ENCODE results near the gene SMARCD1.
"Not testable (repeated sequence)": the region's sequence is repeated elsewhere in the genome, so short reads cannot be mapped to it uniquely, and the experiment has no call there.

SMARCD1 gene

DNA sequence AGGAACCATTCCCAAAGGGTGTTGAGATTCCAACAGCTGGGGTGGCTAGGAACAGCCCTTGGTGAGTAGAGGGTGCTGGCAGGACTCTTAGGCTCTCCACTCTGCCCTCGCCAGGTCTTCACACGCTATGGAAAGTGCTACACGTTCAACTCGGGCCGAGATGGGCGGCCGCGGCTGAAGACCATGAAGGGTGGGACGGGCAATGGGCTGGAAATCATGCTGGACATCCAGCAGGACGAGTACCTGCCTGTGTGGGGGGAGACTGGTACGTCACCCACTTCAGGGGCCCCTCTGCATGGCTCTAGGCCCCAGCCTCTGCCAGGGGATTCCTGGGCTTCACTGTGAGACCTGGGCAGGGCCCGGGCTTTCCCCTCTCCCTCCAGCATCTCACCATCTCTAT, 8.0 kb upstream of the SMARCD1 start:
- DNase-seq (ENCODE audit: low spot score) = no peak

DNA sequence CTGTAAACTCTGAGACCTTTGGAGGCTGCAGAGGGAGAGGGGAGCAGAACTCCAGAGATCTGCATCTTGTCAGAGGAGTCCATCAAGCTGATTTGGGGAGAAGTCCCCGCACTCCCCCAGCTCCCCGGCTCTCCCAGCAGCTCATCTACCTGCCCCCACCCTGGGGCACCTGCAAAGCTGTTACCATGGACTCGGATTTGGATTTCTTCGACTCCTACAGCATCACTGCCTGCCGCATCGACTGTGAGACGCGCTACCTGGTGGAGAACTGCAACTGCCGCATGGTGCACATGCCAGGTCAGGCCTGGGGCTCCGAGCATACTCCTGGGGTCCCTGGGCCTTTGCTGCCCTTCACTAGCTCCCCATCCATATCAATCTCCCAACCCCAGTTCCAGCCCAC, 6.9 kb upstream of the SMARCD1 start:
- no peak for DNase-seq (ENCODE audit: low spot score)

DNA sequence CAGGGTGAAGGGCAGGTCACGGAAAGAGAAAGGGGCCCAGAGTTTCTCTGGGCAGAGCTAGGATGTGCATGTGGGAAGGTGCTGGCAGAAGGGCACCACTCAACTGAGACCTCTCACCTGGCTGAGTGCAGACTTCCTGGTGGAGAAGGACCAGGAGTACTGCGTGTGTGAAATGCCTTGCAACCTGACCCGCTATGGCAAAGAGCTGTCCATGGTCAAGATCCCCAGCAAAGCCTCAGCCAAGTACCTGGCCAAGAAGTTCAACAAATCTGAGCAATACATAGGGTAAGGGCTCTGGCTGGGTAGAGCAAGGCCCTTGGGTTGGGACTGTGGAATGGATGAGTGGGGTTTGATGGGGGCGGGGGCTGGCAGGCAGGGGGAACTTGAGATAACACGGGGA, 5.4 kb upstream of the SMARCD1 start:
- DNase-seq (ENCODE audit: low spot score) = no peak

DNA sequence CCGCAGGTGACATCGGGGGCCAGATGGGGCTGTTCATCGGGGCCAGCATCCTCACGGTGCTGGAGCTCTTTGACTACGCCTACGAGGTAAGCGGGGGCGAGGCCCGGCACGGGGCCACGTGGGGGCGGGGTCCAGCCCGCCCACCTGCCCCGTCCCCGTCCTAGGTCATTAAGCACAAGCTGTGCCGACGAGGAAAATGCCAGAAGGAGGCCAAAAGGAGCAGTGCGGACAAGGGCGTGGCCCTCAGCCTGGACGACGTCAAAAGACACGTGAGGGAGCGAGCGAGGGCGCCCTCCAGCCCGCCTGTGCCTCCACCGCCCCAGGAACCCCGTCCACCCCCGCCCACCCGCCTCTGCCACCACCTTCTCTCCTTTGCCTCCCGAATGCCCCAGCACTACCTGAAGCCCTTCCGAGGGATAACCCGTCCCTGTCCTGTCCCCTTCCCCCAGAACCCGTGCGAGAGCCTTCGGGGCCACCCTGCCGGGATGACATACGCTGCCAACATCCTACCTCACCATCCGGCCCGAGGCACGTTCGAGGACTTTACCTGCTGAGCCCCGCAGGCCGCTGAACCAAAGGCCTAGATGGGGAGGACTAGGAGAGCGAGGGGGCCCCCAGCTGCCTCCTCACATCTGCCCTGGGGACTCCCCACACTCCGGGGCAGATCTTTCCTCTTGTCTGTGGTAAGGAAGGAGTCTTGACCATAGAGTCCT, 3.9 kb upstream of the SMARCD1 start:
- DNase-seq (ENCODE audit: low spot score) = peak; percentile 44

DNA sequence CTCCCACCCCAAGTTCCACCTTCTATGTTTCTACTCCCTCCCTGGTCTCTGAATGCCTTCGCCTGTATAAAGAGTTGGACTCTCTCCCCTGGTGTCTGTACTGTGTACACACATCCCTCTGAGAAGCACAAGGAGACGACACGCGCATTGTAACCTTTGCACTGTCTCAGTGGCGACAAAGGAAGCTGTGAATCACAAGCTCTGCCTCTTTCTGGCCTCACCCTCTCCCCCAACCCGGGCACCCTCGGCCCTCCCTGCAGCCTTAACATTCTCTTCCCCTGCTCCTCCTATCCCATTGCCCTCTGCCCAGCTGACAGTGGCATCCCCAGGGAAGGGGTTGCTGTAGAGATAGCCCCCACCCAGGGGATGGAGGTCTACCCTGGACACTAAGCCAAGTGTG, 2.5 kb upstream of the SMARCD1 start:
- no peak for DNase-seq (ENCODE audit: low spot score)

DNA sequence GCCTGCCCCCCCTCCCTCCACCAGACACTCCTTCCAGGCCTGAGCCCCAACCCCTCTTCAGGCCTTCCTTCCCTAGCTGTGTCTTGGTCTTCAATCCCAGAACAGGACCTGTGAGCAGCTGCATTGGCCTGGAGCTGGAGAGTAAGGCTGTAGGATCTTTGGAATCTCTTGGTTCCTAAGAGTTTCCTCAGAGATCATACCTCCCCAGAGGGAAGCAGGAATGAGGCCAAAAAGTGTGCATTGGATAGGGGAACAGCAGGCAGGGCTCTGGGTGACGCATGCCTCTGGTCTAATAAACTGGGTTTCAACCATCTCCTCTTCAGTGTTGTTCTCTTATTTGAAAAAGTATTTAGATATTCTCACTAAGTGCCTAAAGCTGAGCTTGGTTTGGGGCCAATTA, 1.8 kb upstream of the SMARCD1 start:
- DNase-seq (ENCODE audit: low spot score) = no peak

DNA sequence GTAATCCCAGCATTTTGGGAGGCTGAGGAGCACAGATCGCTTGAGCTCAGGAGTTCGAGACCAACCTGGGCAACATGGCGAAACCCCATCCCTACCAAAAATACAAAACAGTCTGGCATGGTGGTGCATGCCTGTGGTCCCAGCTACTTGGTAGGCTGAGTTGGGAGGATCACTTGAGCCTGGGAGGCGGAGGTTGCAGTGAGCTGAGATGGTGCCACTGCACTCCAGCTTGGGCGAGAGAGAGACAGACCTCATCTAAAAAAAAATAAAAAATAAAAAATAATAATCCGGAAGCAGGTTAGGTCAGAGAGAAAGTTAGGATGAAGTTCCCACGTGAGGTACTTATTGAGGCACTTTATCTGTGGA, 750 bp upstream of the SMARCD1 start:
- DNase-seq (ENCODE audit: low spot score) = not testable (repeated sequence)

DNA sequence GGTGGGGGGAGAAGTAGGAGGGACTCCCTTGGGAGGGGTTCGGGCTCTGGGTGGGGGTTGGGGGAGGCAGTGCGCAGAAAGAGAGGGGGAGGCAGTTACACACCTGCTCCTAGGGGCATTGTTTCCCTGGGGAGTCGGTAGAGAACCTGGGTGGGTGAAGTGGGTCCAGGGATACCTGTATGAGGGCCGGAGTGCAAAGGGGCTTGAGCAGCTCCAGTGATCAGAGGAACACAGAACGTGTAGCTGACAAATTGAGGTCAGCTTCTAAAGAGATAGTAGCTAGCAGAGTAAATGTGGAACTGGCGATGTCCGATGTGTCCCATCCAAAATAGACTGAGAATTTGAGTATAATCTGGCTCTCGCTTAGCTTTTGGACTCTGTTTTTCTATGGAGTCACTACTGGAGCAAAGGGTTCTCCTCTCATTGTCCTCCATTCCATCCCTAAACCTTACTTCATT, 502 bp downstream of the SMARCD1 start:
- DNase-seq (ENCODE audit: low spot score) = no peak

DNA sequence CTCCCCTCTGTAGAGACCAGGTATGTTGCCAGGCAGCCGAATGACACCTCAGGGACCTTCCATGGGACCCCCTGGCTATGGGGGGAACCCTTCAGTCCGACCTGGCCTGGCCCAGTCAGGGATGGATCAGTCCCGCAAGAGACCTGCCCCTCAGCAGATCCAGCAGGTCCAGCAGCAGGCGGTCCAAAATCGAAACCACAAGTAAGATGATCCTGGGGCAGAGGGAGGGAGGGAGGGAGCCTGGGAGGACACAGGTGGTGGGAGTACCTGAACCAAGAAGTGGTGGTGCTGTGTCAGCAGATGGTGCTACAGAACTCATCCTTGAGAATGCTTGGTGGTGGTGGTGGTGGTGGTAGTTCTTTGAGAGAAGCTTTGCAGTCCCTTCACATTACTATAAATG, 1.0 kb downstream of the SMARCD1 start:
- DNase-seq (ENCODE audit: low spot score) = no peak

DNA sequence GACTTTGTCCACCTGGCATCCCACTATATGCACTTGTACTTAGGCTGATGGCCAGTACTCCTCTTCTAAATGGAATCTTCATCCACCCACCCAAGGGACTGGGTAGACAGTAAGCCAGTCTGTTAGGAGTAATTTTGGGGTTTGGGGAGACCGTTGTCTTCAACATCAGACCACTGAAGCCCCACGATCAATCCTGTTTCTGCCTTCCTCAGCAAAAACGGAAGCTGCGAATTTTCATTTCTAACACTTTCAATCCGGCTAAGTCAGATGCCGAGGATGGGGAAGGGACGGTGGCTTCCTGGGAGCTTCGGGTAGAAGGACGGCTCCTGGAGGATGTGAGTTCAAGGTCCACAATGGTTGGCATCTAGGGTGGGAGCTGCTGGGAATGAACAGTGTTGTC, 2.0 kb downstream of the SMARCD1 start:
- no peak for DNase-seq (ENCODE audit: low spot score)

DNA sequence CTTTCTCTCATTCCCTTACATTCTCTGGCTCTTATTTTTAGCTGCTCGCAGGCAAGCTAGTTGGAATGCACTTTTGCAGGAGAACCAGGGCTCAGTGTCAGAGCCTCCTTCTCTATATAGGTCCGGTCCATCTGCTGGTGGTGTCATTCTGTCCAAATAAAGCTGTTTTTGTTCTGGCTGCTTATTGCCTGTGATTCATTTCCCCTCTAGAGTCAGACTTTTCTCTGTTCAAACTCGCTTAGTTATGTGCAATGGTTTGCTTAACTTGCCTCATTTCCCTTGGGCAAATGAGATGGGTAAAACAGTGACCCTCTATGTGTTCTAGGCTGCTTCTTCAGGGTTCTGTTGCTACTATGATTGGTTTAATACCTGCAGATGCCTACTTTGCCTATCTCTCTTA, 2.9 kb downstream of the SMARCD1 start:
- no peak for DNase-seq (ENCODE audit: low spot score)

DNA sequence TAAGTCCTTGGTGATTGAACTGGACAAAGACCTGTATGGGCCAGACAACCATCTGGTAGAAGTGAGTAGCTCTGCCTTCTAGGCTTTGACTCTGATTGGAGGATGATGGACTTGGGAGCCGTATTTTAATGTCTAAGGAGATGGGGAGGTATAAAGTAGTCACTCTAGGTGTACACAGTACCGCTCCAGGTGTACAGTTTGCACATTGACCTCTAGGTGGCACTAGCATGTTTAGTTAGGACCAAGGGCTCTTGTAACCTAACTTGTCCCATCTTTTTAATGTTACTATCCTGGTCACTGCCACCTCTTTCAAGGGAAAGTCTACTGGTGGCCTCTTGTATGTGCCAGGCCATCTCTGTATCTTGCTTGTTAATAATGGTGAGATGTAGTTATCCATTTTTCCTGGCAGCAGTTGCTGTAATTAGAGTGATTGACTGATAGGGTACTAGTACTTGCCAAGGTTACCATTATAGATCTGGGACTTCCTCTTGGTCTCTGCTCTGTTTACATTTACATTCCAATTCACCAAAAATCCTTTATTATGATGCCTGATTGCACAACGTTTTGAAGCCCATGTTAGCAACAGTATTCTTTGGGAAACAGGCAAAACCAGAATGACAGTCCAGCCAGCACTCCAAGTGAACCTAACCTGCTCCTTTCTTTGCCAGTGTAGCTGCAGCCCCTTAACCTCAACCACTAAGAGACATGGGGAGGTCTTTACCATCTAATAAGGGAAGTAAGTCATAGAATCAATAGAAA, 3.6 kb downstream of the SMARCD1 start:
- peak; percentile 57 for DNase-seq (ENCODE audit: low spot score)

DNA sequence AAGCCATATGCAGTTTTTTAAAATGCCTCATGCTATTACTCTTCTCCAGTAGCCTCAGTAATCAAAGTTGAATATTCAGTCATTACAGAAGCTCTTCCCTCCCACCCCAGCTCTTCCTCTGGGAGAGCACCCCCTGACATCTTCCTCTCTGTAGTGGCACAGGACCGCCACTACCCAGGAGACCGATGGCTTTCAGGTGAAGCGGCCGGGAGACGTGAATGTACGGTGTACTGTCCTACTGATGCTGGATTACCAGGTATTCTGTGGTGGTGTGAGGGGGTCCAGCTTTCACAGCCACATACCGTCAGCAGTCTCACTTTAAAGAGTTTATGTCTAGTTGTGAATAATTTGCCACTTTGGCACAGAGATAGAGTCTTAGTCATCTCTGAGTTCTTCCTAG, 4.6 kb downstream of the SMARCD1 start:
- no peak for DNase-seq (ENCODE audit: low spot score)

DNA sequence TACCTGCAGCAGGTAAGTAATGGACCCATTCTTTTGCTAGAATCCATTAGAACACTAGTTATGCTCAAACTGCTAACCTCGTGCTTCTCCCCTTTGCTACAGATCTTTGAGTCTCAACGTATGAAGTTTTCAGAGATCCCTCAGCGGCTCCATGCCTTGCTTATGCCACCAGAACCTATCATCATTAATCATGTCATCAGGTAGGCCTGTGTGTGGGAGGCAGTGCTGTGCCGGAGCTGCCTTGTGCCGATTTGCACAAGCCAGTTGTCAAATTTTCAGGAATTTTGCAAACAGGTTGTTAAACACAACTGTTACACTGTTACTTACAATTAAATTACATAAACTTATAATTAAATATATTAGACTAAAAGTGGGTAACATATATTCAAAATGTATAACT, 5.2 kb downstream of the SMARCD1 start:
- no peak for DNase-seq (ENCODE audit: low spot score)

DNA sequence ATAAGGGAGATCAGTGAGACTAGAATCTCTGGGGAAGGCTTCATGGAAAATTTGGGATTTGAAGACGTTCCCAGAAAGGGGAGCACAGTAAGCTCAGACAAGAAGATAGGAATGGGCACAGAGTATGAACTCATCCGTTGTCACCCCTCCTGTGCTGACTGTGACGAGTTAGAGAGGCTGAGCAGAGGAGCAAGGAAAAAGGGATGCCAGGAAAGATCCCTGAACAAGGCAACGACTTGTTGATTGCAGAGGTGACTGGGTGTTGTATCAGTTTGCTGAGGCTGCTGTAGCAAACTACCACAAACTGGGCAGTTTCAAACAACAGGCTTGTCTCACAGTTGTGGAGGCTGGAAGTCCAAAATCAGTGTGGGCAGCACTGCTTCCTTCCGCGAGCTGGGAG, 12.8 kb downstream of the SMARCD1 start:
- no peak for DNase-seq (ENCODE audit: low spot score)

DNA sequence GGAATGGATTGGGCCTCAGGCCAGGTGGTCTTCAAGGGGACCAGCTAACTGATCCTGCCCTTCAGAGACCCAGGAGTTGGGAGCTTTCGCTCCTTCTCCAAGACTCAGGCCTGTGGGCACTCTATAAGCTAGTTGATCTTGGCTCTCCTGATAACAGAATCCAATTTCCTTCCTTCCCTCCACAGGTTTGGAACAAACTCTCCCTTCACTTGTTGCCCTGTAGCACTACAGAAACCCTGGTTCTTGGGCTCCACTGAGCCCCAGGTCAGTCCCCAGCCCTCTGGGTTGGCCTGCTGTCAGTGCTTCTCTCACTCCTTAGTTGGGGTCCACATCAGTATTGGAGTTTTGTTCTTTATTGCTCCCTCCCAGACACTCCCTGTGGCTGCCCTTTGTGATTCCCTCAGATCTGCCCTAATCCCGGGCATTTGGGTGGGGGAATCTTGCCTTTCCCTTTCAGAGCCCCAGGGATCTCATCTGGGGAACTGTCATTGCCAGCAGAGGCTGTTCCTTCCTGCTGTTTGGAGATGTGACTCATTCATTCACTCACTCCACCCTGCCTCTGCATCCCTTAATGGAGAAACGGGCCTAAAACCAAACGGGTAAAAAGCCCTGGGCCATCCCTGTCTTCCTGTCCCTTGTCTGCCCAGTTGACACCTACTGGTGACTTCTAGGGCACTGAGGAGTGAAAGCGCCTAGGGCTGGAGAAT, 14.3 kb downstream of the SMARCD1 start:
- no peak for DNase-seq (ENCODE audit: low spot score)

DNA sequence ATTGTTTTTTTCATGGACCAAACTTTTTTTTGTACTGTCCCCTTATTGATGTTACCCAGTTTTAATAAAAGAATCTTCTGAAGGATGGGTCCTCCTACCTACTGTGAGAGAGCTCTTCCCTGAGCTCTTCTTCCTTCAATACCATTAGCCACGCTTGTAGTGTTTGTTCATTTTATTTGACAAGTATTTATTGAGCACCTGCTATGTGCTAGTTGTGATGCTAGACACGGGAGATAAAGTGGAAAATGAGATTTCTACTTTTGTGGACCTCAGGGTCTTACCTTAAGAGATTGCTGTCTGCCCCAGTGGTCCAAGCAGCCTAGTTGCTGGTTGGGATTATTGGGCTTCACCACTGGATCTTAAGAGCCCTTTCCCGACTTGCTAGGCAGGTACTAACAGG, 15.4 kb downstream of the SMARCD1 start:
- no peak for DNase-seq (ENCODE audit: low spot score)

DNA sequence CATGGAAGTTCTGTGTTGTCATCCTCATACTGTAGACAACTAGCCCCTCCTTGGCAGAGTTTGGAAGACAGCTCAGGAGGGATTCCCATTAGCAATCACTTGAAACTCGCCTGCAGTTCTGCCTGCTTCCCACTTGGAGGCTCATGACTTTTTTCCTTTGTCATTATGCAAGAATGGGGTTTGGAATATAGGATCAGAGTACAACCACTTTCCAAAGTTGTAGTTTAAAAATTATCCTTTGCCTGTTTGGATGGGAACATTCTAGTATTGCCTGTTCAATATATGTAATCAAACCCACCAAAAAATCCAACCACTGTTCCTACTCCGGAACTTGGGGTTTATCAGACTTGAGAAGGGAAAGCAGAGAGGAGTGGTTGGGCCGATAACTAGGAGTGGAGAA, 16.5 kb downstream of the SMARCD1 start:
- peak; percentile 76 for DNase-seq (ENCODE audit: low spot score)

DNA sequence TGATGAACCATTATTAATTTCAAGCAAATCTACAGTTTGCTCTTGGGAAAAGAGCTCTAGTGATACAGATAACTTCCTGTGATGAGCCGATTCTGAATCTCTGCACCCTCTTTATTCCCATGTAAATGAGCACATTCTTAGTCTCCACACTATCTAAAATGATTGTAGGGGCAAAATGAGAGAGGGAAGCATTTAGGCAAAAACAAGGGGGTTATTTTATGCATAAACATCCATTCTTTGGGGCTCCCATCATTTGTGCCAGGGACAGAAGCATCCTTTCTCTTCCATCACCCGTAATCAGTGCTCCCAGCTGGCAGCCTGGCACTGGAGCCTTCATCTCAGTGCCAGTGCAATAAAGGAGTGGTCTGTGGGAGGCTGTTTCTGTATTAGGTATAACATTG, 17.0 kb downstream of the SMARCD1 start:
- no peak for DNase-seq (ENCODE audit: low spot score)

DNA sequence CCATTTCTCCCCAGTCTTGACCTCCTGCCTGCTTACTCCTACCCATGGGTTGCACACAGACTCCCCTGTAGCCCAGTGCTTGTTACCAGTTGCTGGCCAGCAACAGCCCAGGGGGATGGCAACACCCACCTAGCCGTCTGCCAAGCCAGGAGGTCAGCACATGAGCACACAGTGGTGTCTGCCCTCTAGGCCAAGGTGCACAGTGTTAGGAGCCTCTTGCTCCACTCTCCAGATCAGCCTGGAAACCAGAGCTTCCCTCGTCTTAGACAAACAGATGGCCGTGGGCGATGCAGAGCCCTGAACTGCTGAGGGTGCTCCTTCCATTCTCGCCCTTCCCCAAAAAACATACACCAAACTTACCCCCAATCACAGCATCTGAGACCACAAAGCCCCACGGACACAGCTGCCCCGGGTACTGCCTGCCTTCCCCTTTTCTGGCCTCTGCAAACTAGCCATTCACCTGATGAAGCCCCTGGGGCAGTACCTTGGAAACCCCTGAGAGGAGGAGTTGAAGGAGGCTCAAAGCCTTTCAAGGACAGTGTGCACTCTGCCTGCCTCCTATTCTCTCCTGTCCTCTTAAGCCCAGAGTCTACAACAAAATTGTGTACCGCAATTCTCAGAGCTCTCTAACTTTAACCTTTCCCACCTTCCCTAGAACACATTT, 17.6 kb downstream of the SMARCD1 start:
- DNase-seq (ENCODE audit: low spot score) = no peak

DNA sequence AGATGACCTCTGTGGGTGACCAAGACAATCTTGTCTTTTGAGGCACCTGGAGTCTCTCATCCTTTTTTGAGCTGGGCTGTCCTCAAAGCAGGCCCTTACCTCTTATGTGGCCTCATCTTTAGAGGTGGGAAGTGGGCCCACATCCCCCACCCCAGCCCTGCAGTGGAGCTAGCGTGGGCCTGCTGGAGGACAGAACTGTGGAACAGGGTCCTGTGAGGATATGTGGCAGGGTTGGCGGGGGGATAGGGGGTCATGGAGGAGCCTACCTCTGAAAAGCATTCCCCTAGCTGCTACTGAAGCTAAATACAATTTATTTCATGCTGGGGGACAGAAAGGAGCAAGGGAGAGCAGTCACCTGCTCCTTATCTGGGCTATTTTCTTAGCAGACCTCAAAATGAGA, 18.2 kb downstream of the SMARCD1 start:
- DNase-seq (ENCODE audit: low spot score) = no peak

DNA sequence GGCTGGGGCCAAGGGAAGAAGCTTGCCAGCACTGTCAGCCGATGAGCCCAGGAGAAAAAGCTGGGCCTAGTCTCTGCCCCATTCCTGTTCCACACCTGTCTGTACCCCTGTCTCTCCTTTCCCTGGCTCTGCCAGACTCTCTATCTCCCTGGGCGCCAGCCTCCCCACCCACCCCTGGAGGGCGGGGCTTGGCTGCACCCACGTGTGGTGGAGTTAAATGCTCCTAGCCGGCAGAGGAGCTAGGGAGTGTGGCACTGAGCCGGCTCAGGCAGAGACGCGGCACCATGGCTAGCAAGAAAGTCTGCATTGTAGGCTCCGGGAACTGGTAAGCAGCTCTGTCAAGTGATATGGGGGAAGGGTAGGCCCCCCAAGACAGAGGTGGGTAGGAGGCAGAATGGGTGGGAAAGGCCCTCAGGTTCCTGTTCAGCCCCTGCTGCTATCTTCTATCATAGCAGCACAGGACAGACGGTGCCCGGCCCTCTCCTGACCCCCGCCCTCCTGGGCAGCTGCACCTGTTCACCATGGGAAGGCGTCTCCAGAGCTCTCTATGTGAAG, 18.7 kb downstream of the SMARCD1 start, which contains the start of gene GPD1:
TSS of gene GPD1 (plus strand) at position 242 of the 555 bp plus-strand sequence. CDS start at position 285, 43 bp downstream.
- DNase-seq (ENCODE audit: low spot score) = peak; percentile 84
